ENCODE data around the gene NLRP5.
"Not testable (repeated sequence)": the region's sequence is repeated elsewhere in the genome, so short reads cannot be mapped to it uniquely, and the experiment has no call there.

NLRP5 gene

DNA sequence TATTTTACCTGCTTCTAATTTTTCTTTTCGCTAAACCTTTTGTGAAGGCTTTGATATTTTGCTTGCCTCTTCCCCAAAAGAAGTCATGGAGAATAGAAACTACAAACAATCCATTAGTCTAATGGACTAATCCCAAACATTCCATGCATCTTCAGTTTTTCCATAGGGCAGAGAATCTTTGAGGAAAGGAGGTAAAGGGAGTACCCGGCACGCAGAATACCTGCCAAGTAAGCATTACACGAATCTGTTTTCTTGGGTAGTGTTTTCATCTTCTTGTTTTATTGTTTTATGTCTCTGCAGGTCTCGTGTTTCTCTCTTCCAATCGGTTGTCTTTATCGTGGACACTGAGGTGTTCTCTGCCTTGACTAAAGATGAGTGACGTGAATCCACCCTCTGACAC is 39.0 kb upstream of the NLRP5 start, which contains the start of gene NLRP8:
Gene NLRP8 (plus strand): TSS at position 301 of the 400 bp plus-strand sequence.
- Histone ChIP-seq H3K79me2 (ENCODE audit: insufficient read depth, low read length) (no peaks in the 10 kb centered on the region), H3K4me3 (ENCODE audit: insufficient read depth, low read length, poor library complexity, severe bottlenecking) (no peak within 1 kb of the TSS), H3K36me3 (ENCODE audit: low read length) (no peaks in the 10 kb centered on the region), H3K9ac (ENCODE audit: low read length) (no peak within 1 kb of the TSS), H3K4me2 (ENCODE audit: low read depth, low read length, poor library complexity, severe bottlenecking) (no peak within 1 kb of the TSS), H4K20me1 (ENCODE audit: low read depth, low read length) (no peaks in the 10 kb centered on the region), H3K9me3 (ENCODE audit: insufficient read depth, low read length) (no peaks in the 10 kb centered on the region), H3K9me2 (replicated peaks; ENCODE audit: insufficient read depth, low read length) (no peaks in the 10 kb centered on the region), H3K27ac (ENCODE audit: low read depth, low read length) (no peak within 1 kb of the TSS), H2AFZ (ENCODE audit: low read depth, low read length, severe bottlenecking) (no peak within 1 kb of the TSS), H3F3A (ENCODE audit: insufficient read depth) (no peaks in the 10 kb centered on the region), H3K27me3 (ENCODE audit: low read length) (no peaks in the 10 kb centered on the region)
- TF ChIP-seq EZH2phosphoT487 (conservative IDR thresholded peaks at IDR 0.05; ENCODE audit: low read length) = no peak
- TF ChIP-seq, protein P1, sequence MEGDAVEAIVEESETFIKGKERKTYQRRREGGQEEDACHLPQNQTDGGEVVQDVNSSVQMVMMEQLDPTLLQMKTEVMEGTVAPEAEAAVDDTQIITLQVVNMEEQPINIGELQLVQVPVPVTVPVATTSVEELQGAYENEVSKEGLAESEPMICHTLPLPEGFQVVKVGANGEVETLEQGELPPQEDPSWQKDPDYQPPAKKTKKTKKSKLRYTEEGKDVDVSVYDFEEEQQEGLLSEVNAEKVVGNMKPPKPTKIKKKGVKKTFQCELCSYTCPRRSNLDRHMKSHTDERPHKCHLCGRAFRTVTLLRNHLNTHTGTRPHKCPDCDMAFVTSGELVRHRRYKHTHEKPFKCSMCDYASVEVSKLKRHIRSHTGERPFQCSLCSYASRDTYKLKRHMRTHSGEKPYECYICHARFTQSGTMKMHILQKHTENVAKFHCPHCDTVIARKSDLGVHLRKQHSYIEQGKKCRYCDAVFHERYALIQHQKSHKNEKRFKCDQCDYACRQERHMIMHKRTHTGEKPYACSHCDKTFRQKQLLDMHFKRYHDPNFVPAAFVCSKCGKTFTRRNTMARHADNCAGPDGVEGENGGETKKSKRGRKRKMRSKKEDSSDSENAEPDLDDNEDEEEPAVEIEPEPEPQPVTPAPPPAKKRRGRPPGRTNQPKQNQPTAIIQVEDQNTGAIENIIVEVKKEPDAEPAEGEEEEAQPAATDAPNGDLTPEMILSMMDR (IDR thresholded peaks at IDR 0.05; ENCODE audit: insufficient read depth, low read length, poor library complexity, severe bottlenecking) = no peak

DNA sequence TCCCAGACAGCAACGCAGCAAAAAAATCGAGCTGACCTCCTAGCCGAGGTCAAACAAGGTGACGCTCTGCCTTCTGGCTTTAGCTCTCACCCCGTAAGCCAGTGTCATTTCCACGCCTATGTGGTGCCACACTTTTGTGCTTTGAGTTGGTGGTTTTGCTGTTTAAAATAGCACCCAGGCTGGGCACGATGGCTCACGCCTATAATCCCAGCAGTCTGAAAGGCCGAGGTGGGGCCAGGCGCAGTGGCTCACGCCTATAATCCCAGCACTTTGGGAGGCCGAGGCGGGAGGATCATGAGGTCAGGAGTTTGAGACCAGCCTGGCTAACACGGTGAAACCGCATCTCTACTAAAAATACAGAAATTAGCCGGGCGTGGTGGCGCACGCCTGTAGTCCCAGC is 36.0 kb upstream of the NLRP5 start:
- not testable (repeated sequence) for H3K27me3 ChIP-seq (ENCODE audit: low read length); H3F3A ChIP-seq (ENCODE audit: insufficient read depth); H3K9ac ChIP-seq (ENCODE audit: low read length); H3K27ac ChIP-seq (ENCODE audit: low read depth, low read length); H3K9me2 ChIP-seq (replicated peaks; ENCODE audit: insufficient read depth, low read length); H4K20me1 ChIP-seq (ENCODE audit: low read depth, low read length); H3K4me2 ChIP-seq (ENCODE audit: low read depth, low read length, poor library complexity, severe bottlenecking); H3K36me3 ChIP-seq (ENCODE audit: low read length); H3K9me3 ChIP-seq (ENCODE audit: insufficient read depth, low read length); H3K79me2 ChIP-seq (ENCODE audit: insufficient read depth, low read length); H3K4me3 ChIP-seq (ENCODE audit: insufficient read depth, low read length, poor library complexity, severe bottlenecking); H2AFZ ChIP-seq (ENCODE audit: low read depth, low read length, severe bottlenecking)

DNA sequence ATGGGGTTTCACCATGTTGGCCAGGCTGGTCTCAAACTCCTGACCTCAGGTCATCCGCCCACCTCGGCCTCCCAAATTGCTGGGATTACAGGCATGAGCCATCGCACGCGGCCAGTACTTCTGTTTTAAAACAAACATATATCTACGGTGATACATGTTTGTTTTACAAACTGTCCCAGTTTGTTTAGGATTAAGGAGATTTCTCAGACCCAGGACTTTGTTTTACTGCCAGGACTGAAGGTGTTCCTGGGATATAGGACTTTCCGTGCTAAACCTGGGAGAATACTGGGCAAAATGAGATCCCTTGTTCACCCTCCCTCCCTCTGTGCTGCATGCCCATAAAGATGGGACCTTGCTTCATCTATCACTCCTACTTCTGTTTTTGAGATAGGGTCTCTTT is 30.1 kb upstream of the NLRP5 start:
- Histone ChIP-seq H3K79me2 (ENCODE audit: insufficient read depth, low read length) (no peaks in the 10 kb centered on the region), H3K9ac (ENCODE audit: low read length) (no peak overlapping the region), H3K27ac (ENCODE audit: low read depth, low read length) (no peak overlapping the region), H4K20me1 (ENCODE audit: low read depth, low read length) (no peaks in the 10 kb centered on the region), H3K9me2 (replicated peaks; ENCODE audit: insufficient read depth, low read length) (no peaks in the 10 kb centered on the region), H3K4me3 (ENCODE audit: insufficient read depth, low read length, poor library complexity, severe bottlenecking) (no peak overlapping the region), H3K9me3 (ENCODE audit: insufficient read depth, low read length) (no peaks in the 10 kb centered on the region), H3F3A (ENCODE audit: insufficient read depth) (no peaks in the 10 kb centered on the region), H3K4me2 (ENCODE audit: low read depth, low read length, poor library complexity, severe bottlenecking) (no peak overlapping the region), H3K27me3 (ENCODE audit: low read length) (no peaks in the 10 kb centered on the region), H2AFZ (ENCODE audit: low read depth, low read length, severe bottlenecking) (no peak overlapping the region), H3K36me3 (ENCODE audit: low read length) (no peaks in the 10 kb centered on the region)
- TF ChIP-seq EZH2phosphoT487 (conservative IDR thresholded peaks at IDR 0.05; ENCODE audit: low read length) = no peak
- TF ChIP-seq, protein P1 (IDR thresholded peaks at IDR 0.05; ENCODE audit: insufficient read depth, low read length, poor library complexity, severe bottlenecking) = no peak

DNA sequence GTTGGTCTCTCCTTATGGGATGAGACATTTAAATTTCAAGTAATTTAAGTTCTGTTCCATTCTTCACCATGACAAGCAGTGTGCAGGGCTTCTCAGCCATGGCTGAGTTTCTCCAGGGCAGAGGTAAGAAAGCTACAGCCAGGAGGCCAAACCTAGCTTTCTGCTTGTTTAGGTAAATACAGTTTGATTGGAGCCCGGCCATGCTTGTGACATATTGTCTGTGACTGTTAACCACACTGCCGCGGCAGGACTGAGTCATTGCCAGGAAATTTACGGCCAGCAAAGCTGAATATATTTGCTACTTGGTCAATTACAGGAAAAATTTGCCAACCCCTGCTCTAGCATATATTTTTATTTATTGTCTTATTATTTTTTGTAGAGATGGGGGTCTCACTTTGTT is 28.2 kb upstream of the NLRP5 start:
- TF ChIP-seq EZH2phosphoT487 (conservative IDR thresholded peaks at IDR 0.05; ENCODE audit: low read length) = no peak
- TF ChIP-seq, protein P1 (IDR thresholded peaks at IDR 0.05; ENCODE audit: insufficient read depth, low read length, poor library complexity, severe bottlenecking) = no peak
- H3K27ac ChIP-seq (ENCODE audit: low read depth, low read length) = no peak overlapping the region
- no peaks in the 10 kb centered on the region for H3K9me2 ChIP-seq (replicated peaks; ENCODE audit: insufficient read depth, low read length)
- H3F3A ChIP-seq (ENCODE audit: insufficient read depth) = no peaks in the 10 kb centered on the region
- H4K20me1 ChIP-seq (ENCODE audit: low read depth, low read length) = no peaks in the 10 kb centered on the region
- H2AFZ ChIP-seq (ENCODE audit: low read depth, low read length, severe bottlenecking) = no peak overlapping the region
- H3K79me2 ChIP-seq (ENCODE audit: insufficient read depth, low read length) = no peaks in the 10 kb centered on the region
- H3K4me2 ChIP-seq (ENCODE audit: low read depth, low read length, poor library complexity, severe bottlenecking) = no peak overlapping the region
- H3K4me3 ChIP-seq (ENCODE audit: insufficient read depth, low read length, poor library complexity, severe bottlenecking) = no peak overlapping the region
- H3K9ac ChIP-seq (ENCODE audit: low read length) = no peak overlapping the region
- no peaks in the 10 kb centered on the region for H3K36me3 ChIP-seq (ENCODE audit: low read length)
- no peaks in the 10 kb centered on the region for H3K9me3 ChIP-seq (ENCODE audit: insufficient read depth, low read length)
- H3K27me3 ChIP-seq (ENCODE audit: low read length) = no peaks in the 10 kb centered on the region

All from SU-DHL-6 (cell line).